GM12864 (cell line): ENCODE measurements around the gene TMEM43.

ENCODE experiments used
- DNase-seq: peaks from one replicate; pipeline ENCODE4 v3.0.0-alpha.2; 2011; ENCODE audit warnings: low read depth
- H3K4me3 ChIP-seq: 2 replicates; pipeline ENCODE4 v1.5.1; 2011; ENCODE audit warnings: mild to moderate bottlenecking, low read depth, low read length, control low read depth
- TF ChIP-seq, protein P1 (sequence below): IDR thresholded peaks from 2 replicates; pipeline ENCODE4 v1.5.1; 2011; ENCODE audit warnings: low read depth, mild to moderate bottlenecking, moderate library complexity, low read length, control low read depth, inconsistent platforms; ENCODE audit errors: missing control alignments

TMEM43 gene

DNA sequence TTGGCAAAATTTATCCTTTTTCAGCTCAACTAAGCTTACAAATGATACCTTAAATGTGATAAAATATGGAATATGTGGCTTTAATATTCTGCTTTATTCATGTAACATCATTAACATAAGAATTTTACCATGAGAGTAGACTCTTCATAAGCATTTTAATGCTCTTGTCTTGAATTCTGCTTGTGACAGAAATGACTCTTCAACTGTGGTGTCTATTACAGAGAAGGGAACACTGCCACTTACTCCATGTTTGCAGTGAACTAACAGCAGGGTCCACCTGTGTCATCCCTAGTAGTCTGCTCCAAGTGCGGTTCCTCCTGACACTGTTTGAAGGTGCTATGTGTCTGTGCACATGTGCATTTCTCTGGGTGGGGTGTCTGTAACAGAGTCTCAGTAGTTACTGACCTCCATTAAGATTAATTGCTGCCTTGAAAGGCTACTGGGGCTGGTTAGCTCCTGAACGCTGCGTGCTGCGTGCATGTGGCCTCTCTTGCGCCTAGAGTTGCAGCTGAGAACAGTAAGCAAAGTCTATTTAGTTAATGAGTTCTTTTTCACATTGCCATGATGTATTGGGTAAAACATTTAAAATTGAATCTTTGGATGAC lies 62.1 kb downstream of the TMEM43 start:
- TF ChIP-seq, protein P1, sequence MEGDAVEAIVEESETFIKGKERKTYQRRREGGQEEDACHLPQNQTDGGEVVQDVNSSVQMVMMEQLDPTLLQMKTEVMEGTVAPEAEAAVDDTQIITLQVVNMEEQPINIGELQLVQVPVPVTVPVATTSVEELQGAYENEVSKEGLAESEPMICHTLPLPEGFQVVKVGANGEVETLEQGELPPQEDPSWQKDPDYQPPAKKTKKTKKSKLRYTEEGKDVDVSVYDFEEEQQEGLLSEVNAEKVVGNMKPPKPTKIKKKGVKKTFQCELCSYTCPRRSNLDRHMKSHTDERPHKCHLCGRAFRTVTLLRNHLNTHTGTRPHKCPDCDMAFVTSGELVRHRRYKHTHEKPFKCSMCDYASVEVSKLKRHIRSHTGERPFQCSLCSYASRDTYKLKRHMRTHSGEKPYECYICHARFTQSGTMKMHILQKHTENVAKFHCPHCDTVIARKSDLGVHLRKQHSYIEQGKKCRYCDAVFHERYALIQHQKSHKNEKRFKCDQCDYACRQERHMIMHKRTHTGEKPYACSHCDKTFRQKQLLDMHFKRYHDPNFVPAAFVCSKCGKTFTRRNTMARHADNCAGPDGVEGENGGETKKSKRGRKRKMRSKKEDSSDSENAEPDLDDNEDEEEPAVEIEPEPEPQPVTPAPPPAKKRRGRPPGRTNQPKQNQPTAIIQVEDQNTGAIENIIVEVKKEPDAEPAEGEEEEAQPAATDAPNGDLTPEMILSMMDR = no peak
- DNase-seq = no peak
- no peak overlapping the region for H3K4me3 ChIP-seq

DNA sequence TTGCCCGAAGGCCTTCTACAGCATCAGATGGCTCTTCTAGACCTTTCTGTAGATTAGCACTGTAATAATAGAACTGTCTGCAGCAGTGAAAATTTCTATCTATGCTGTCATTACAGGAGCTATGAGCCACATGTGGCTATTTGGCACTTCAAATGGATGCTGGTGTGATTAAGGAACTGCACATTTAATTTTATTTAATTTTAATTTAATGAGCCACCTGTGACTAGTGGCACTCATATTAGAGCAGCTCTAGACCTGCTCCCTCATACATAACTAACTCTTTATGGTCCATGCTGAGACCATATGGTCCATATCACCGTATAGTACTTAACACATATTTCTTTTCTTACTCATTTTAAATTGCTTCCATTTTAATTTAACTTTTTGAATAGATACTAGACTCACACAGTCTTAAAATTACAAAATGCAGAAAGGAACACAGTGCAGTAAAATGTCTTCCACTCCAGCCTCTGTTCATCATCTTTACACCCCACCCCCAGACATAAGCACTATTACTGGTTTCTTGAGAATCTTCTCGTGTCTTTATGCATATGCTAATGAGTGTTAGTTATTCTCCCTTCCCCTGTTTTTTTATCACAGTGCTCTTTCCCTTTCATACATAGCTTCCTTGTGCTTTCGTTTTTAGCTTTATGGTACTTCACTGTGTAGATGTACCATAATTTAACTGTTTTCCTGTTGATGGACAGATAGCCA lies 63.3 kb downstream of the TMEM43 start:
- no peak overlapping the region for H3K4me3 ChIP-seq
- no peak for DNase-seq
- TF ChIP-seq, protein P1 = no peak
